Retinal pigment epithelial cell (primary cell): ENCODE measurements around the gene USPL1.

ENCODE experiments used
- DNase-seq: peaks from one replicate; pipeline ENCODE4 v3.0.0-alpha.2; 2010; ENCODE audit warnings: low read depth
- H3K4me3 ChIP-seq: 2 replicates; pipeline ENCODE4 v1.5.1; 2011; ENCODE audit warnings: mild to moderate bottlenecking, low read length, control low read depth, moderate library complexity
- TF ChIP-seq, protein P1 (sequence below): conservative IDR thresholded peaks from 2 replicates; pipeline ENCODE4 v1.5.1; 2011; ENCODE audit warnings: low read depth, low read length, control low read depth, inconsistent platforms

Gene USPL1

DNA sequence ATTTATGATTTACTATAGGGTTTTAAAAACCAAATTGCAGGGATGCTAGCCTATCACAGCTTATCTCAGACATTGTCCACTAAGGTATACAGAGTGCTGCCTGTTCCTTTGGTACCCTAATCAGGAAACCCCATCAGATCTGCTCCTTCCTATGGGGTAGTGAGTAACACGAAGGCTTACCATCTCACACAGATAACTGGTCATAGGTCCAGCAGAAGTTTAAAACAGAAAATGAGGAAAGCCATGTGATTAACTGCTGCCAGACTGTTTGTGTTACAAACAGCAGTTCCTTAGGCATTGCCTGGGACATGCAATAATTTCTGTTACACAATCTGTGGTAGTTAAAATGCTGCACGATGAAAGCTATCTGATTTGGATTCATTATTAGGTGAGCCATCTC, 64.1 kb downstream of the USPL1 start:
- TF ChIP-seq, protein P1, sequence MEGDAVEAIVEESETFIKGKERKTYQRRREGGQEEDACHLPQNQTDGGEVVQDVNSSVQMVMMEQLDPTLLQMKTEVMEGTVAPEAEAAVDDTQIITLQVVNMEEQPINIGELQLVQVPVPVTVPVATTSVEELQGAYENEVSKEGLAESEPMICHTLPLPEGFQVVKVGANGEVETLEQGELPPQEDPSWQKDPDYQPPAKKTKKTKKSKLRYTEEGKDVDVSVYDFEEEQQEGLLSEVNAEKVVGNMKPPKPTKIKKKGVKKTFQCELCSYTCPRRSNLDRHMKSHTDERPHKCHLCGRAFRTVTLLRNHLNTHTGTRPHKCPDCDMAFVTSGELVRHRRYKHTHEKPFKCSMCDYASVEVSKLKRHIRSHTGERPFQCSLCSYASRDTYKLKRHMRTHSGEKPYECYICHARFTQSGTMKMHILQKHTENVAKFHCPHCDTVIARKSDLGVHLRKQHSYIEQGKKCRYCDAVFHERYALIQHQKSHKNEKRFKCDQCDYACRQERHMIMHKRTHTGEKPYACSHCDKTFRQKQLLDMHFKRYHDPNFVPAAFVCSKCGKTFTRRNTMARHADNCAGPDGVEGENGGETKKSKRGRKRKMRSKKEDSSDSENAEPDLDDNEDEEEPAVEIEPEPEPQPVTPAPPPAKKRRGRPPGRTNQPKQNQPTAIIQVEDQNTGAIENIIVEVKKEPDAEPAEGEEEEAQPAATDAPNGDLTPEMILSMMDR: no peak
- DNase-seq: no peak
- H3K4me3 ChIP-seq: no peak overlapping the region

DNA sequence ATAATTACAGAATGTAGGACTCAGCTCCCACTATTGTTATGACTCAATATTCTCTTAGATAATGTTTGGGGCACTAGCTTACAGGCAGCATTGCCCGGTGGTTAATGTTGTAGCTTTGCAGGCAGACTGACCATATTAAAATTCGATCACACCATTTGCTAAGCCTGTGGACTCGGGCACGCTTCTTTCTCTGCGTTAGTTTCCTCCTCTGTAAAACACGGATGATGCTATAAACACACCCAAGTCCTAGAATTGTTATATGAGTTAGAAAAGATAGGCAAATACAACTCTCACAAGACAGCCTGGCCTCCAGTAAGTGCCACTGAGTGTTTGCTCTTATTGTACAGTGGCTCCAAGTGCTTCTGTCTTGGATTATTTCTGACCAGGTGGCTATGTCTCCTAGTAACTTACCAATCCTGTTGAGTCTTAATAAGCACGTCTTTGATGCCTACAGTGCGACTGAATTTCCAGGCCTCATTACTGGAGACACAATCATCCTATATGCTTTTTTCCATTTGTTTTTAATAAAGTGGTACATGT, 67.7 kb downstream of the USPL1 start:
- DNase-seq: no peak
- no peak overlapping the region for H3K4me3 ChIP-seq
- TF ChIP-seq, protein P1: no peak

DNA sequence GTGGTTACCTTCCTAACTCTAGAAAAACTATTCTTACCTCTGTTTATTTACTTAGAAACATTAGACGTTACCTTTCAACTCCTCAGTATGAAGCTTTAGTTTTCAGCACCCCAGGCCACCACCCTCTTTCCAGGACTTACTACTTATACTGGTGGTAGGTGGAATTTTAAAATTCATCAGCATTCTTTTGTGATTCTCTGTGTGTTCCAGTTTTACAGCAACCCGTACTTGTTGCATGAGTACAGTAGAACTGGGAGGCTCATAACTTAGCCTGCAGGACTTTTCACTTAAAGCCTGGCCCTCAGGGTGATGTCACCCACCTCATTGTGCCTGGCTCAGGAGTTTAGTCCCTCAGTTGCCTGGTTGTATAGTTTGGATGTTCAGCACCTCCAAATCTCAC, 68.3 kb downstream of the USPL1 start:
- no peak overlapping the region for H3K4me3 ChIP-seq
- DNase-seq: no peak
- TF ChIP-seq, protein P1: no peak

DNA sequence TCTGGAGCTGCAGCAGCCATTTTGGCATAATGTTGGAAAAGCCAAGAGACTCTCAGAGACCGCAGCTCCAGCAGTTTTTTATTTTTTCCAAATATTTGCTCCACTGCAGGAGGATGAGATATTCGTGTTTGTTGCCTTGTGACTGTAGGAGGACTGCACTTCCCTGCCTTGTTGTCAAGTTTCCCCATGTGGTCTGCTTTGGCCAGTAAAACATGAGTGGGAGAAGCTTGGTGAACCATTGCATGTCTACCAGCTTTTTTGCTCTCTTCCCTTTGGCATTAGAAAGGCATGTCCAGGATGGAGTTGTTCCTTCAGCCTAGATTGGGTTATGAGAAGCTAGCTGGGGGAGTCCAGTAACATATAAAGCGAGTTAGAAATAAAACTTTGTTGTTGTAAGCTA, 69.9 kb downstream of the USPL1 start:
- DNase-seq: no peak
- TF ChIP-seq, protein P1: no peak
- no peak overlapping the region for H3K4me3 ChIP-seq

DNA sequence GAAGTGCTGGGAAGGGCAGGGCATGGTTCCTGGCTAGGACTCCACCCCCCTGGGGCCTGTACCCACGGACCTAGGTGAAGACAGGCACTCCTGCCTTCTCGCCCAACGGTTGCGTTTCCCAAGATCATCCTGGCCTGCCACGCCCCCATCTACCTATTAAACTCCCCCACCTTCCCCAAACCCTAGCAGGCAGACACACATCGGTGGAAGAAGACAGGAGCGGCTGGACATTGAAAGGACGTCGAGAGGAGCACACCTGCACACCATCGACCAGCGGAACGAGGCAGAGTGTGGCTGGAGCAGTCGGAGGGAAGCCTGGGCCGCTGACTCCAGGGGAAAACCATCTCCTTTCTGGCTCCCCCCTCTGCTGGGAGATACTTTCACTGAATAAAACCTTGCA, 72.0 kb downstream of the USPL1 start:
- H3K4me3 ChIP-seq: no peak overlapping the region
- DNase-seq: no peak
- TF ChIP-seq, protein P1: no peak

DNA sequence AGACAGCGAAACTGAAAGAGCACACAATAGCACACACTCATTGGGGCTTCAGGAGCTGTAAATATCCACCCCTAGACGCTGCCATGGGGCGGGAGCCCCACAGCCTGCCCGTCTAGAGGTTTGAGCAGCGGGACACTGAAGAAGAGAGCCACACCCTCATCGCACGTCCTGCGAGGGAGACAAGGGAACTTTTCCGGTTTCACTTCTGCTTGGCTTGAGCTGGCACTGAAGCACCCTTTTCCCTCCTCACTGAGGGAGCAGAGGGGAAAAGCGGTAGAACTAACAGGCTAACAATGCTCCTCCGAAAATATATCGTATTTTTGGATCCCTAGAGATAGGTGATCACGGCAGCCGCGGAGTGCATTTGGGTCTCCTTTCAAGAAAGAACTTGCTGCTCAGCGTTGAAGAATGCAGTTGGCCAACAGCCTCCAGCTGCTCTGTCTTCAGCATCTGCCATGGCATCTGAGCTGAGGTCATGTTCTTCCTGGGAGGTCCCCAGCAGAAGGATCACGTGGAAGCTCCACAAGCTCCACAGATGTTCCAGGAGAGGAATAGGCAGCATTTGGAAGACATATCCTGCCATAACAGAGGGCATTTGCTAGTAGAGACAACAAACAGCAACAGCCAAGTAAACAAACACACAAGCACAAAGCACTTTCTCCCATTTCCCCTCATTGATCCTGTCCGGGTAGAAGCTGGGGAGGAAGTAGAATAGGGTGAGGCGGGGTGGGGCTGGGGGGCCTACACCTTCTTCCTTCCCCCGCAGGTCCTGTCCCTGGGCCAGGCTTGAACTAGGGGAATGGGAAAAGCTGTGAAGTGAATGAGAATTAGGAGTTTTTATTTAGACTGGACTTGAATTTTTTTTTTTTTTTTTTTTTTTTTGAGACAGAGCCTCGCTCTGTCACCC, 72.8 kb downstream of the USPL1 start:
- no peak overlapping the region for H3K4me3 ChIP-seq
- no peak for DNase-seq
- TF ChIP-seq, protein P1: no peak

DNA sequence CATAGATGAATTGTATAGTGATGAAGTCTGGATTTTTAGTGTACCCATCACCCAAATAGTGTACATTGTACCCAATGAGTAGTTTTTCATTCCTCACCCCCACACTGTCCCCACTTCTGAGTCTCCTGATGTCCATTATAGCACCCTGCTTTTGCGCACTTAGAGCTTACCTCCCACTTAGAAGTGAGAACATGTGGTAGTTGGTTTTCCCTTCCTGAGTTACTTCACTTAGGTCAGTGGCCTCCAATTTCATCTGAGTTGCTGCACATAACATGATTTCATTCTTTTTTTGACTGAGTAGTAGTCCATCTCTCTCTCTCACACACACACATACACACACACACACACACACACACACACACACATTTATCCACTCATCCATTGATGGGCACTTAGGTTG, 74.4 kb downstream of the USPL1 start:
- no peak for DNase-seq
- TF ChIP-seq, protein P1: no peak
- H3K4me3 ChIP-seq: no peak overlapping the region
